ENCODE results near the gene FSD1L. TPM values are rescaled to one million over a fixed set of nuclear protein-coding genes. Genes with fewer than 3 reads are reported as not detected.

FSD1L gene
- 2.5 TPM for total RNA-seq
- polyA plus RNA-seq = 1.6 TPM
- long read RNA-seq, donor 1 = 0 reads
- long read RNA-seq, donor 2 = 0 reads
- long read RNA-seq, donor 3, partial matches to known transcripts = 0 of 1 reads
- long read RNA-seq, donor 3, other reads (novel, unspliced or antisense) = 0 of 1 reads
- long read RNA-seq, donor 4 = 0 reads
- long read RNA-seq, donor 5 = 0 reads
- long read RNA-seq, donor 6 = 0 reads
- long read RNA-seq, donor 7 = 0 reads
- long read RNA-seq, donor 8 = 0 reads
- long read RNA-seq, donor 9 = 0 reads
- long read RNA-seq, donor 10 = 0 reads

- 2% methylated on average over 87 of the region's 87 CpGs for WGBS
- no peak within 1 kb of the TSS for H3K27ac ChIP-seq (ENCODE audit: low read depth in 1 of 2, low read length in 1 of 2)
These were observed at the start of gene FSD1L for GRCh38 chr9:105447814-105448812. Gene FSD1L, plus strand, starts transcription at chr9:105448034. Its CDS starts 187 bp downstream, at chr9:105448221.

GRCh38 chr9:105399117-105399516 lies 48.7 kb upstream of the FSD1L start:
- no peak for DNase-seq (ENCODE audit: low read depth in 6 of 9, low spot score in 9 of 9)

More at GRCh38 chr9:105447814-105448812, at the start of gene FSD1L:
- H3K9me3 ChIP-seq (ENCODE audit: control insufficient read depth in 2 of 2, insufficient read depth in 1 of 2, low read length in 1 of 2) = no peaks in the 10 kb centered on the region
- peaks cover 3 to 5% of the 10 kb centered on the region in 2 donors for H3K4me1 ChIP-seq (ENCODE audit: control insufficient read depth in 2 of 2, insufficient read depth in 2 of 2, low read length in 2 of 2)
- H3K27me3 ChIP-seq (ENCODE audit: control insufficient read depth in 2 of 2, insufficient read depth in 1 of 2, low read length in 1 of 2) = peaks cover 0 to 3% of the 10 kb centered on the region in 2 donors
- H3K4me3 ChIP-seq (ENCODE audit: low read length in 2 of 2) = peak within 1 kb of the TSS; percentile 80 to 87
- no peaks in the 10 kb centered on the region for H3K36me3 ChIP-seq (ENCODE audit: control insufficient read depth in 2 of 2, insufficient read depth in 2 of 2, low read length in 1 of 2)
- DNase-seq (ENCODE audit: low read depth in 6 of 9, low spot score in 9 of 9) = peak; percentile 50 to 90 (median 72)

GRCh38 chr9:105401651-105402050 lies 46.2 kb upstream of the FSD1L start:
- WGBS = 93% methylated on average over 3 of the region's 3 CpGs

More at GRCh38 chr9:105399117-105399516, 48.7 kb upstream of the FSD1L start:
- no peak overlapping the region for H3K27ac ChIP-seq (ENCODE audit: low read depth in 1 of 2, low read length in 1 of 2)
- no peaks in the 10 kb centered on the region for H3K36me3 ChIP-seq (ENCODE audit: control insufficient read depth in 2 of 2, insufficient read depth in 2 of 2, low read length in 1 of 2)
- peaks cover 19 to 22% of the 10 kb centered on the region in 2 donors for H3K27me3 ChIP-seq (ENCODE audit: control insufficient read depth in 2 of 2, insufficient read depth in 1 of 2, low read length in 1 of 2)
- H3K4me1 ChIP-seq (ENCODE audit: control insufficient read depth in 2 of 2, insufficient read depth in 2 of 2, low read length in 2 of 2) = peaks cover 0 to 2% of the 10 kb centered on the region in 2 donors
- H3K9me3 ChIP-seq (ENCODE audit: control insufficient read depth in 2 of 2, insufficient read depth in 1 of 2, low read length in 1 of 2) = no peaks in the 10 kb centered on the region
- WGBS = 93% methylated on average over 2 of the region's 2 CpGs
- H3K4me3 ChIP-seq (ENCODE audit: low read length in 2 of 2) = no peak overlapping the region

GRCh38 chr9:105403552-105404248 lies 44.1 kb upstream of the FSD1L start:
- no peak for DNase-seq (ENCODE audit: low read depth in 6 of 9, low spot score in 9 of 9)
- H3K4me3 ChIP-seq (ENCODE audit: low read length in 2 of 2) = no peak overlapping the region
- 87% methylated on average over 6 of the region's 6 CpGs for WGBS
- H3K27me3 ChIP-seq (ENCODE audit: control insufficient read depth in 2 of 2, insufficient read depth in 1 of 2, low read length in 1 of 2) = peaks cover 26 to 27% of the 10 kb centered on the region in 2 donors
- no peaks in the 10 kb centered on the region for H3K36me3 ChIP-seq (ENCODE audit: control insufficient read depth in 2 of 2, insufficient read depth in 2 of 2, low read length in 1 of 2)
- peaks cover 0 to 4% of the 10 kb centered on the region in 2 donors for H3K9me3 ChIP-seq (ENCODE audit: control insufficient read depth in 2 of 2, insufficient read depth in 1 of 2, low read length in 1 of 2)
- H3K4me1 ChIP-seq (ENCODE audit: control insufficient read depth in 2 of 2, insufficient read depth in 2 of 2, low read length in 2 of 2) = peaks cover 17 to 25% of the 10 kb centered on the region in 2 donors
- no peak overlapping the region for H3K27ac ChIP-seq (ENCODE audit: low read depth in 1 of 2, low read length in 1 of 2)

More at GRCh38 chr9:105401651-105402050, 46.2 kb upstream of the FSD1L start:
- Histone ChIP-seq H3K4me1 (ENCODE audit: control insufficient read depth in 2 of 2, insufficient read depth in 2 of 2, low read length in 2 of 2) (peaks cover 17 to 25% of the 10 kb centered on the region in 2 donors), H3K27me3 (ENCODE audit: control insufficient read depth in 2 of 2, insufficient read depth in 1 of 2, low read length in 1 of 2) (peaks cover 25 to 26% of the 10 kb centered on the region in 2 donors), H3K9me3 (ENCODE audit: control insufficient read depth in 2 of 2, insufficient read depth in 1 of 2, low read length in 1 of 2) (peaks cover 0 to 4% of the 10 kb centered on the region in 2 donors), H3K4me3 (ENCODE audit: low read length in 2 of 2) (no peak overlapping the region), H3K36me3 (ENCODE audit: control insufficient read depth in 2 of 2, insufficient read depth in 2 of 2, low read length in 1 of 2) (no peaks in the 10 kb centered on the region), H3K27ac (ENCODE audit: low read depth in 1 of 2, low read length in 1 of 2) (no peak overlapping the region)
- DNase-seq (ENCODE audit: low read depth in 6 of 9, low spot score in 9 of 9) = no peak

GRCh38 chr9:105405514-105406131 lies 42.2 kb upstream of the FSD1L start:
- H3K9me3 ChIP-seq (ENCODE audit: control insufficient read depth in 2 of 2, insufficient read depth in 1 of 2, low read length in 1 of 2) = peaks cover 0 to 4% of the 10 kb centered on the region in 2 donors
- H3K4me1 ChIP-seq (ENCODE audit: control insufficient read depth in 2 of 2, insufficient read depth in 2 of 2, low read length in 2 of 2) = peaks cover 17 to 25% of the 10 kb centered on the region in 2 donors
- peaks cover 26 to 27% of the 10 kb centered on the region in 2 donors for H3K27me3 ChIP-seq (ENCODE audit: control insufficient read depth in 2 of 2, insufficient read depth in 1 of 2, low read length in 1 of 2)
- peak; percentile 78 to 98 (median 92) for DNase-seq (ENCODE audit: low read depth in 6 of 9, low spot score in 9 of 9)
- H3K4me3 ChIP-seq (ENCODE audit: low read length in 2 of 2) = peak overlapping the region in 1 of 2 donors; percentile 33
- H3K27ac ChIP-seq (ENCODE audit: low read depth in 1 of 2, low read length in 1 of 2) = peak overlapping the region in 1 of 2 donors; percentile 78
- no peaks in the 10 kb centered on the region for H3K36me3 ChIP-seq (ENCODE audit: control insufficient read depth in 2 of 2, insufficient read depth in 2 of 2, low read length in 1 of 2)
- WGBS = under 1% methylated on average over 6 of the region's 6 CpGs

- 96% methylated on average over 6 of the region's 6 CpGs for WGBS
These were observed 41.5 kb upstream of the FSD1L start for GRCh38 chr9:105406369-105406768.

GRCh38 chr9:105413525-105413924 lies 34.3 kb upstream of the FSD1L start:
- Histone ChIP-seq H3K9me3 (ENCODE audit: control insufficient read depth in 2 of 2, insufficient read depth in 1 of 2, low read length in 1 of 2) (no peaks in the 10 kb centered on the region), H3K36me3 (ENCODE audit: control insufficient read depth in 2 of 2, insufficient read depth in 2 of 2, low read length in 1 of 2) (no peaks in the 10 kb centered on the region), H3K4me3 (ENCODE audit: low read length in 2 of 2) (no peak overlapping the region), H3K27ac (ENCODE audit: low read depth in 1 of 2, low read length in 1 of 2) (no peak overlapping the region), H3K4me1 (ENCODE audit: control insufficient read depth in 2 of 2, insufficient read depth in 2 of 2, low read length in 2 of 2) (peaks cover 0 to 6% of the 10 kb centered on the region in 2 donors), H3K27me3 (ENCODE audit: control insufficient read depth in 2 of 2, insufficient read depth in 1 of 2, low read length in 1 of 2) (no peaks in the 10 kb centered on the region)
- WGBS = 91% methylated on average over 2 of the region's 2 CpGs
- no peak for DNase-seq (ENCODE audit: low read depth in 6 of 9, low spot score in 9 of 9)

More at GRCh38 chr9:105406369-105406768, 41.5 kb upstream of the FSD1L start:
- DNase-seq (ENCODE audit: low read depth in 6 of 9, low spot score in 9 of 9) = no peak
- H3K27me3 ChIP-seq (ENCODE audit: control insufficient read depth in 2 of 2, insufficient read depth in 1 of 2, low read length in 1 of 2) = peaks cover 24 to 27% of the 10 kb centered on the region in 2 donors
- H3K9me3 ChIP-seq (ENCODE audit: control insufficient read depth in 2 of 2, insufficient read depth in 1 of 2, low read length in 1 of 2) = peaks cover 0 to 4% of the 10 kb centered on the region in 2 donors
- H3K4me3 ChIP-seq (ENCODE audit: low read length in 2 of 2) = no peak overlapping the region
- no peaks in the 10 kb centered on the region for H3K36me3 ChIP-seq (ENCODE audit: control insufficient read depth in 2 of 2, insufficient read depth in 2 of 2, low read length in 1 of 2)
- peaks cover 17 to 25% of the 10 kb centered on the region in 2 donors for H3K4me1 ChIP-seq (ENCODE audit: control insufficient read depth in 2 of 2, insufficient read depth in 2 of 2, low read length in 2 of 2)
- no peak overlapping the region for H3K27ac ChIP-seq (ENCODE audit: low read depth in 1 of 2, low read length in 1 of 2)

- peak; percentile 32 to 84 (median 66) for DNase-seq (ENCODE audit: low read depth in 6 of 9, low spot score in 9 of 9)
- peaks cover 0 to 6% of the 10 kb centered on the region in 2 donors for H3K4me1 ChIP-seq (ENCODE audit: control insufficient read depth in 2 of 2, insufficient read depth in 2 of 2, low read length in 2 of 2)
- no peak overlapping the region for H3K4me3 ChIP-seq (ENCODE audit: low read length in 2 of 2)
- no peaks in the 10 kb centered on the region for H3K36me3 ChIP-seq (ENCODE audit: control insufficient read depth in 2 of 2, insufficient read depth in 2 of 2, low read length in 1 of 2)
- no peaks in the 10 kb centered on the region for H3K9me3 ChIP-seq (ENCODE audit: control insufficient read depth in 2 of 2, insufficient read depth in 1 of 2, low read length in 1 of 2)
- H3K27me3 ChIP-seq (ENCODE audit: control insufficient read depth in 2 of 2, insufficient read depth in 1 of 2, low read length in 1 of 2) = no peaks in the 10 kb centered on the region
- 8% methylated on average over 6 of the region's 6 CpGs for WGBS
- H3K27ac ChIP-seq (ENCODE audit: low read depth in 1 of 2, low read length in 1 of 2) = no peak overlapping the region
These were observed 32.7 kb upstream of the FSD1L start for GRCh38 chr9:105414947-105415661.

Data from thymus (tissue), 14 donors.